GM21528 (cell line): ENCODE measurements around the gene TENM4.

Source experiments
- ATAC-seq: cut with Tn5 transposase; IDR thresholded peaks from one replicate; pipeline ENCODE4 v1.9.1; 2021; ENCODE audit warnings: mild to moderate bottlenecking, moderate library complexity; ENCODE audit not compliant: unreplicated experiment, low FRiP score

TENM4 gene

DNA sequence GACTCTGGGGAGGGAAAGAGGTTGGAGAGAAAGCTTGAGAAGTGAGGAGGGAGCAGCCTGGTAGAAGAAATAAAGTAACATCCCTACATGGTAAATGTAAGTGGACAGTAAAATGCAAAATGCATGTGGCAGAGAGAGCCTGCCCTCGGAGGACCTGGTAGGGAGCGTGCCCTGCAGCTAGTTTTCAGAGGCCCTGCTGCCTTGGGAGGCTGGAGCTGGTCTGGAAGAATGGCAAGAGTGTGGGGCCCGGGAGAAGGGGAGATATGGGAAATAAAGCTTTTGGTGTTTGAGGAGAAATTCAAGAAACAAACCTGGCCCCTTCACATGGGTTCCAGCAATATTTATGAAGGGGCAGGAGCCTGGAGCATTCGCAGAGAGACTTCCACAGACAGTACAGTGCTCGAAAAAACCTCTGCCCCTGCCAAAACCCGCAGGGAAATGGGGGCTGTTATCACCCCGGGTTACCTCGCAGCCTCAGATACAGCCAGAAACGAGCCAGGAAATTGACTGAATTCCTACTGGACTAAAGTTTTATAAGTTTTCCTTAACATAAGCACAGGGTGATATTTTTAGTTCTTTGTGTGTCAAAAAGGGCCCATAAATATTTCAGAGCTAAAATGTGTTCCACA is 363.0 kb downstream of the TENM4 start:
- ATAC-seq, result no peak

DNA sequence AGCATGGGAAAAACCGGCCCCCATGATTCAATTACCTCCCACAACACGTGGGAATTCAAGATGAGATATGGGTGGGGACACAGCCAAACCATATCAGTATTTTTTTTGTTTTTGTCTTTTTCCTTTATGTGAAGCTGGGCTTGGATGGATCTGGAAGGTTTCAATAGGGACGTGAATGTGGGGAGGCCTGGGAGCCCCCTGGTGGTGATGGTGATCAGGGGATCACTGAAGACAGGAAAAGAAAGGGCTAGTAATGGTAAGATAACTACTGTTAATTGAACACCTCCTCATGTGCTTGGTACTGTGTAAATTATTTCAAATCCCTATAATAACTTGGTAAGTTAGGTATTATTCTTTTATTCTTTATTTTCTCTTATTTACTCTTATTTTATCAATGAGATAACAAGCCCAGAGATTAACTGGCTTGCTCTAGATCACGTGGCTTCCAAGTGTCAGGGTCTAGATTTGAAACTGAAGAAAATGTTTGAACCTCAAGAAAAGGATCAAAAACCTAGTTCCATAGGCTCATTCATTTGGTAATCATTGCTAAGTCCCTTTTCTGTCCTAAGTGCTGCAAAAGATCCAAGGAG is 364.2 kb downstream of the TENM4 start:
- no peak for ATAC-seq

DNA sequence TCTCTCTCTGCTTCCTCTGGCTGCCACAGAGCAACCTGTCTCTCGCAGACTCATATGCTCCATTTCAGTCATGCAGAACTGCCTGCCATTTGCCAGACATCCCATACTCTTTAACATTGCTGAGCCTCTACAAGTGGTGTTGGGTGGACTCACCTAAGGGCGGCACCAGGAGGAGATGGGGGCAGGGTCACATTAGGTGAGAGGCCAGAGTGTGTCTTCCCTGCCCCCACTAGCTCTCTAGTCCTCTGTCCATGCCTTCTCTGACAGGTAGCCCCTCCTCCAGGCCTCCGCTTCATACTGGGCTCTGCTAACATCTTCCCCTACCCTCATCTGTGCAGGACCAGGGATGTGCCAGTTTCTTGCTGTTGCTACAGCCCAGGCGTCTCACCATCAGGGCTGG is 366.3 kb downstream of the TENM4 start:
- ATAC-seq, result no peak

DNA sequence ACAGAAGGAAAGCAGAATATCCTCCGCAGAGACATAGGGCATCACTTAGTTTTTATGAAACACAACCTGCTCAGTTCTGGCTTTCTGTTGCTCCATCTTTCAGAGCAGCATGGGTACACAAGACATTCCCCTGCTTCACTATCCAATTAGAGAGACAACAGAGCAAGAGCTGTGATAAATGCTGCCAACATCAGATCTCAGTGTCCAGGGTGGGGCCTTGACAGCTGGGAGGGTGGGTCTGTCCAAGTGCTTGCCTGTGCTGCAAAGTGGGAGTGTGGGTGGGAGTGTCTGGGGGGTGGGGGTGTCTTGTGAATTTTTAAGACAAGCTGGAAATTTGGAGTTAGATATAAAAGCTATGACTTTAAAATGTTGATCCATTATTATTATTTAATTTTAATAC is 369.6 kb downstream of the TENM4 start:
- no peak for ATAC-seq

DNA sequence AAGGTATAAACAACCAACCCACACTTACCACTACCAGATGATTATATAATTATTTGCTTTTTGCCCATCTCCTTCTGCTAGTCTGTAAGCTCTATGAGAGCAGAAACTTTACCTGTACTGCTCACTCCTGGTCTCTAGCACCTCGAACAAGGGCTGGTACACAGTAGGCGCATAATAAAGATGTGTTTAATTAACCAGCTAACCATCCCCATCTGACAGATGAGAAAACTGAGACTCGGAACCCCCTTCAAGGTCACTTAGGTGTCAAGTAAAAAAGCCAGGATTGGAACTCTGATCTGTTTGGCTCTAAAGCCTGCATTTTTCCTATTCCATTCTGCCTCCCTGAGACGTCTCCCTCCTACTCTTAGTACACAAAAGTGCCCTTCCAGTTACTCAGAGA is 370.3 kb downstream of the TENM4 start:
- no peak for ATAC-seq

DNA sequence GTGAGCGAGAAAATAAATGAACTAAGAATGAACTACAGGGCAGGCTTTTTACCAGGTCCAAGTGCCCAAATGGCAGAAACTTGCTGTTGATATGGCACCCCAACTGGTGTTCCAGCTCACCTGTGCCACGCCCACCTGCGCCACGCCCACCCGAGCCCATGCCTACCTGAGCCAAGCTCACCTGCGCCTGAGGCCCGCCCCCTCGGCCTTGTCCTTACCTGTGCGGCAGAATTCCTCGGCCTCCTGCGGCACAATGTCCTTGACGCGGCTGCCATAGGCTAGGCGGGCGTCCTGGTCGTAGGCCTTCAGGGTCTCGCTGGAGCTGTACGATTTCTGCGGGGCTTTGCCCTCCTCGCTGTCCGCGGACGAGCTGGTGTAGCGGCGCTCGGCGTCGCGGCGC is 371.3 kb downstream of the TENM4 start:
- no peak for ATAC-seq

DNA sequence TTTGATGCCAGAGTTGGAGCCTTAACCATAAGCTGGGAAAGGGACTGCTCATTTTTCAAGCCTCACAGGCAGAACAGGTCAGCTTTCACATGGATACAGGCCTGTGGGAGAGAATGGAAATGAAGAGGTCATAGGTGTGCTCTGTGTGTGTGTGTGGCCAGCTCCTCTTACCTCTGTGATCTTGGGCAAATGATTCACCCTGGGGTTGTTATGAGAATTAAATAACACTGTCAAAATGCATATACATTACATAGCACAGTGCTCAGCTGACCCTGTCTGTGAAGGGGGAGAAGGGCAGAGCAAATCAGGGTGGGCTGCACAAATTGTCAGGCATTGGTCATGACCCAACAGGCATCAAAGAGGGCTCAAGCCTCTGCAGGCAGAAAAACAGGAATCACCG is 372.5 kb downstream of the TENM4 start:
- no peak for ATAC-seq

DNA sequence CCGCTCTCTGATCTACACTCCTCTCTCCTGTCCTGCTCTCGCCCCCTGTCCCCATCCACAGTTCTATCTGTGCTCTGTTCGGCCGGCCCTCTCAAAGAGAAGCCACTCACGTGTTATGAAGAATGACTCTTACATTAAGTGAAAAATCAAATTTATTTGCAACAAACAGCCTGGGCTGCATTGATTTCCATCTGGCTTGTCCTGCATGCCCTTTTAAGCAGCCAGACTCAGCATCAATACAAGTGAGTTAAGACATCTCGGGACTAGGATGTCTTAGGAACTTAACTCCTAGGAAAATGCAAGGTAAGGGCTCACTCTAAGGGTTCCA is 373.5 kb downstream of the TENM4 start:
- no peak for ATAC-seq

DNA sequence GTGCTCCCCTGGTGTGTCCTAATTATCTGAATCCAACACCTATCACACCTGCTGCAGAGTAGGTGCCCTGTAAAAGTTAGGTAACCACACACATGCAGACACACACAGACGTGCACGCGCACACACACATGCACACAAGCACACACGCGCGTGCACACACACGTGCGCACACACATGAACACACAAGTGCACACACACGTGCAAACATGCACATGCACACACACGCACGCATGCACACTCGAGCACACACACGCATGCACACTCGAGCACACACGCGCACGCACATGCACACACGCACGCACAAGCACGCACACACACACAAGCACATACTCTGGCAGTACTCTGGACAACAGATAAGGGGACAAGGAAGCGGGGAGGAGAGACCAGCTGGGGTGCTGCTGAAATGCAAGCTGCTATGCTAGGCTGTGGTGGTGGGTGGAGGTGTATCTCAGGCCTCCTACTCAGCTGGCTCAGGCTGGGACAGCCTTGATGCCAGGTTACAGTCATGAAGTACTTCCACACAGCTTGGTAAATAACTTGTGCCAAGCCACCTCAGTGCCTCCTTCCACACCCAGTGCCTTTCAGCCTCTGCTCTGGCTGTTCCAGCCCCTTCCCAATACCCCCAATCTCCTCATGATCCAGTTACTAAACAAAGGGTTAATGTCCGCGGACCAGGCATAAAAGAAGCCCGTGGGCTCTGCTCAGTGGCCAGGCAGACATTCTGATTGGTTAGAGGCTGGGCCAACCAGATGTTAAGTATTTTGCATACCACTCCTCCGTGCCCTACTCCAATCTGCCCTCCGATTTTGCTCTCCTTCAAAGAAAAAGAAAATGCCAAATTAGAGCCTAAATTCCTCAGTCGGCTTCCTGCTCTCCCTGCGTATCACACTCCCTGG is 374.1 kb downstream of the TENM4 start:
- no peak for ATAC-seq

DNA sequence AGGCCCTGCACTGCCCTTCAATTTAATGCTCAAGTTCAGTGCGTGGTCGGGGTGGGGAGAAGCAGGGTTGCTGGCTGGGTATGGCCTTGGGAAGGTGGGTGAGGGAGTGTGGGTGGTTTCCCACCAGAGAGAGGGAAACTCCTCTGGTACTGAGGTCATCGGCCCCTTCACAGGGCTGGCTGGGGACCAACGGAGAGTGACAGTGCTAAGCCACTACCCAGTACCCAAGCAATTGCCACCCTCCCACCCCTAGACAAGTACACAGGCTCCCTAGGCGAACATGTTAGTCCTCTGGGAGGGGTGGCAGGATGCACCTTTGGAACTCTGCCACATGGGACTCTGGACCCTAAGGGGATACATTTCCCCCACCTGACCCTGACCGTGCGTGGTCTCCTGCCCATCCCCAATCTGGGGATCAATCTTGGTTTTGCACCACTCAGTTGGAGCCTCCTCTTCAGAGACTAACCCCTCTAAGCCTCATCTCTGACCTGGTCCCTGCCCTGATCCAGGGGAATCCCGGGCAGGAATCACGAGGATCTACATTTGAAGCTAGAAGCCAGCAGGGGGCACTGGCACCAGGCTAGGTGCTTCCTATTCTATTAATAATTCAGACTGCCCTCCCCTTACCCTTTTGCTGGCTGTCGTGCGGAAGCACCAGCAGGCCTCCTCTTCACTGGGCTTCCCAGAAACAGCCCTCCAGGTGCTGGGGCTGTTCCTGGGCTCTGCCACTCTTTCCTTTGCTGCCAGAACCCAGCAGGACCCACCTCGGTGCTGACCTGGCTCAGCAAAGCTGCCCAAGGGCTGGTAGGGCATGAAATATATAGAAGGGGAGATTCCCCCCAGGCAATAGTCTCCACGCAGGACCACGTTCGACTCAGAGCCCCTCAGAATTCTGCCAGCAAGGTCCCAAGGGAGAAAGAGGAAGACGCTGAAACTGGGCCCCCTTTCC is 377.7 kb downstream of the TENM4 start:
- no peak for ATAC-seq

DNA sequence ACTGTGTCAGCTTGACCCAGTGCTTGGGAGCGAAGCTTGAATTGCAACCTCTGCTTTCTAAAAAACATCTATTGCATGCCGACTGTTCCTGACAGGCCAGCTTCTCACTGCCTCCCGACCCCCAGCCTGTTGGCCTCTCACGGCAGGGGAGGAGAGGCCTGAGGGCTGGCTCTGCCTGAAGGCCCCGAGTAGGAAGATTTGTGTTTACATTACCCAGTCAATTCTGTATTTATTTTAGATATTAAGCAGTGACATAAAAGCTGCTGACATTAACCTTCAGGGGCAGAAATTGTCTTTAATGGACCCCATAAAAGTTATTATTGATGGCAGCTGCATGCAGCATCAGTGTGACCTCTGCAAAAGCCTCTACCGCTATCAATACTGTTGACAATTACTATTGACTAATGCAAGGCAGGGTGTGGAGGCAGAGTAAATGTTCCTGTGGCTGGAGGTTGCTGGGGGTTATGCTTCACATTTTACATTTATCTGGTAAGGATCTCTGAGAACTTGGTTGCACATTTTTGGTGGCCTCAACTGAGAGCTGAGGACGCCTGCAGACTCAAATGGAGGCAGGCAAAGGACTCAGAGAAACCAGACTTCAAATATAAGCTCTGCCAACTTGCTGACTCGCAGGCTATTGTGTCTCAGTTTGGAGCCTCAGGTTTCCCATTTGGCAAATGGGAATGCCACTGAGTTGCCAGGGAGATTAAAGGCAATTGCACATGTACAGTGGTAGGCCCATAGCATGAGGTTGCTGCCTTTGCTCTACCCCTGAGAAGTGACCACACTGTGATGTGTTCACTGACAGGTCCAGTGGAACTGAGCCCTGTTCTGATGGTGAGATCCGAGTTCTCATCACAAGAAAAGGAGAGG is 380.5 kb downstream of the TENM4 start:
- ATAC-seq, result no peak

DNA sequence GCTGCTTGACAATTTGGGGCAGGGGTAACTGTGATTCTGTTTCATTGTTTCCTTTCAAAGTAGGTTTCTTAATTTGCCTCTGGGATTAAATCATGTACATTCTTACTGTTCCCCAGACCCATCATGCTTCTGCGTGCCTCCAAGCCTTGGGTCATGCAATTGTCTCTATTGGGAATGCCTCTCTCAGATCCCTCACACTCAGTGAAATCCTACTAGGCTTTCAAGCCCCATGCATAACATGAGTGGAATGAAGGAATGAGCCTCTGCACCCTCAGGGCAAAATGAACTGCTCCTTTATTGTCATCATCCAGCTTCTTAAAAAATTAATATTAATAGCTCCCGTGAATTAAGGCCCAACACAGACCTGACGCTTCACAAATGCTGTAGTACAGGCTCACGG is 381.7 kb downstream of the TENM4 start:
- ATAC-seq, result no peak

DNA sequence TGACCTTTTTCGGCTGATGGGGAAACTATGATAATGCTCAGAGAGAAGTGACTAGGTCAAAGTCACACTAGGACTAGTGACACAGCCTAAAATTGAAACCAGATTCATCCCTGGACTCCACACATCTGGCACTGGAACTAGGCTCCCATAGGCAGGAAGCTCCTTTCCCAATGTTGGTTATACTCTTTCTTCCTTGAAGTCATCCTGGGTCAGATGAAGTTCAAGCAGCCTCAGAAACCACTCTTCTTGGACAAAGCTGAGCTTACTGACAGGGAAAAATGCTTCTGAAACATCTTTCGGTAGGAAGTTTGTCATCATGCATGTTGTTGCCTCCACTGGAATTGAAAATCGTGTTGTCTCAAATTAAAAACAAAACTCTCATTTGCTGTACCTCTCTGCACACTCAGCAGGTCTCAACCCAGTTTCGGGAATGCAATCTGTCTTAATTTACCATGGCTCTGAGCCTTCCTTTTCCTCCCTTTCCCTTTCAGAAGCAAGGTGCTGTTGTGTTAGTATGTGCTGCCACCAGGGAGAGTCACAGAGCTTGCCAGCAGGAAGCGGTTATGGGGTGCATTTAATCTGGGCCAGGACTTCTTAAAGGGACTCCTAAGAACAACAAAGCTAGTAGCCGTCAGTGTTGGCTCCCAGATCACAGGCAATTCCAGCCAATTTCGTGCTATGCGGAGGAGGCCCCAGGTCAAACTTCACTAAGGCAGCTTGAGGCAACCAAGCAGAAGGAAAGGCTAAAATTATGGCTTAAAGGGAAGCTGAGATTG is 384.8 kb downstream of the TENM4 start:
- ATAC-seq, result no peak

DNA sequence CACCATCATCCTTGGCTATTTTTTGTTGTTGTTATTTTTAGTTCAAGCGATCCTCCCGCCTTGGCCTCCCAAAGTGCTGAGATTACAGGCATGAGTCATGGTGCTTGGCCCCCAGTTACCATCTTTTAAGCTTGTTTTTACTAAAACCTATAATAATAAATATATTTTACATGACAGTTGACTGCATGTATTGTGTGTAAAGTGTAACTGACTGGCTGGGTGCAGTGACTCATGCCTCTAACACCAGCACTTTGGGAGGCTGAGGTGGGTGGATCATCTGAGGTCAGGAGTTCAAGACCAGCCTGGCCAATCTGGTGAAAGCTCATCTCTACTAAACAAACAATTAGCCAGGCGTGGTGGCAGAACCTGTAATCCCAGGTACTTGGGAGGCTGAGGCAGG is 386.2 kb downstream of the TENM4 start:
- ATAC-seq, result no peak

DNA sequence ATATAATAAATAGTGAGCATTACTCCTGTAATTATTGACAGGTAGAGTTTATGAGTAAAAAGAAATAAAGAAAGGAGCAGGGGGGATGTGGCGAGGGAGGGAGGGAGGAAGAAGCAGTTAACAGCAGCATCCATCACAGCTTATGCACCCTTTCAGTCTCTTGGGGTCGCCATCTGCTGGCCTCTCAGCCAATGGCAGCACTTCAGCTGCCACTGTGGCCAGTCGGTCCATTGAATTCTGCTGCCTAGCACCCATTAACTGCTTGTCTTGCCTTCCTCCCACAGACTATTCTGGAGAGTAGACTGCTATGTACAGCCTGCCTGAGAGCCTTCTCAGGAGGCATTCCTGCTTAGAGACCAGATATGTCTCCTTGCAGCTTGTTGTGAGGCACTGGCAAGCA is 388.3 kb downstream of the TENM4 start:
- no peak for ATAC-seq

DNA sequence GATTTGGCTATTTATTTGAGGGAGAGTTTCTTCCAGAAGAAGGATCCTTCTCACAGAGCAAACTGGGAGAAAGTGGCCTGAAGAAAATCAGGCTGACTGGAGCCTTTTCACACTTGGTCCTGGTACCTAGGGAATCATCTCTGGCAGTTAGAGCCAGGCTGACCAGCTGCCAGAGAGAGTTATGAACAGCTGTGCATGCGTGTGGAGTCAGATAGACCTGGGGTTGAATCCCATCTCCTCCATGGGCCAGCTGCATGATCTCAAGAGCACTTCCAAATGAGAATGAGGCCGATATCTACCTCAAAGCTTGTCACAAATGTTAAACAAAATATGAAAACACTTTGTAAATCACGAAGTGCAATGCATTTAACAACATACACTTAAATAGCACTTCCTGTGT is 390.0 kb downstream of the TENM4 start:
- no peak for ATAC-seq

DNA sequence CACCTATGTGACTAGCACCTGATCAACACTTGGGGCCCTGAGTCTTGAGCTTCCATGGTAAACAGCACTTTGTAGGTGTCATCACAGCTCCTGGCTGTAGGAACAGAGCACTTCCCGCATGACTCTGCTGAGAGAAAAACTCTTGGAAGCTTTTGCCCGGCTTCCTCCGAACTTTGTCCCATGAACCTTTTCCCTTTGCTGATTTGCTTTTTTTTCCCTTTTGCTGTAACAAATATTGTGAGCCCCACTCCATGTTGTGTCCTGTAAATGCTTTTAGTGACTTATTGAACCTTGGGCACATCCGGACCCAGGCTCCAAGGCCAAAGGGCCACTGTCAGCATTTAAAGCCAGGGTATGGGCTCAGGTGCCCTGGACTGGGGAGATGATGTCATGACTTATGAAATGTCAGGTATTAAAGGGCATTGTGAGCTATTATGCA is 391.1 kb downstream of the TENM4 start:
- ATAC-seq, result no peak

DNA sequence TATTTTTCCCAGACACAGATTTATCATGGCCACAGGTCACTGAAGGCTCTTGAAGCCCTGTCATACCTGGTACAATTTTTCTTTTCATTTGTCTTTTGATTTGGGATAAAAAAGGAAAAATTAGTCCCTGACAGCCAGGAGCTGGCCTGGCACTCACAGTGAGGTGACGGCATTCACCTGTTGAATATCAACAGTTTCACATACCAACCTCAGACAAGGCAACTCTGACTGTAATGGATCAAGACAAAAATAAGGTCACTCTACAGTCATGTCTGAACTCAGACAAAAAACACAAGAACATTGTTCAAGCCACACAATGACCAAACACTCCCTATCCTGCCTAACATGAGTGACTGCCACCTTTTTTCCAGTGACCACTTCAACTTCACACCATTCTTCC is 392.9 kb downstream of the TENM4 start:
- no peak for ATAC-seq

DNA sequence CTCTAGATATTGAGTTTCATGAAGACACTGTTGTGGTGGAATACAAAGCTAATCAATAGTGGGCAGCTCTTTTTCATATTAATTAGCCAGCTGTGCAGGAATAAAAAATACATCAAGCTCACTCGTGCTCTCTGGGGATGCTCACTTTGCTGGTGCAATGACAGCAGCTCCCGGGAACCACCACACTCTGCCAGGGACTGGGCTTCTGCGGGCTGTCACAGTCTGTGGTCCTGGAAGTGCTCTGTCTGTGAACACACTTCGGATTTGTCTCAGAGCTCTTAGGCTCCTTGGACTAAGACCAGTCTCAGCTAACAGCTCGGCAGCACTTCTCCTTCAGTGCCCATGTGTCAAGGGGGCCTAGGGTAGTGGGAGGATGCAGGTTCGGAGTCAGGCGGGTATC is 393.5 kb downstream of the TENM4 start:
- ATAC-seq, result no peak
